HL-60/S4 (cell line): ENCODE data around the gene SEPSECS.

Source experiments
- in situ Hi-C: fragments of 300-500 bp; cut with MboI; formaldehyde crosslinking; loops from 2 replicates; pipeline ENCODE4 v1.14.3; 2022; ENCODE audit warnings: low sequenced_read_pairs

Gene SEPSECS

DNA sequence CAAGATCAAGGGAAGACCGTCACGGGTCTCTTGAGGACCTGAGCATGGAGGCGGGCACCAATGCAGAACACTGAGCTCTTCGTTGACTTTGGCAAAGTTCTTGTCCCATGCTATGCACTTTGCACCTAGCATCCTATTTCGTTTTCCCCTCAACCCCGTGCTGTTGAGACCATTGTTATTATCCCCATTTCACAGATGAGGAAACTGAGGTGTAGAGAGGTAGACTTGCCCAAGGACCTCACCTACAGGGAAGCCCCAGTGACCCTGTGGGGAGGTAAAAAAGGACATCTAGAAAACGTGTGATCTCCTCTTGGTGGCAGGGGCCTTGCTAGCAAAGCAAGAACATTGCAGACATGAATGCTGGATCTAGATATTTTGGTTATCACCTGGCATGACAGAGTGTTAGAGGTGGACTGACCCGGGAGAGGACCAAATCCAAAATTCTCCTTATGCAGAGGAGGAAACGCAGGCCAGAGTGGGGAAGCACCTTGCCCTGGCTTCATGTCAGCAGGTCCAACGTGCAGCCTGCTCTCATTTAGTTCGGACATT lies 48.5 kb downstream of the SEPSECS start:
- in situ Hi-C loops: no loop called here

GRCh38 chr4:25110527-25111329 lies 49.5 kb downstream of the SEPSECS start:
- in situ Hi-C loops: no loop called here

- in situ Hi-C loops: no loop called here
These were observed 50.7 kb downstream of the SEPSECS start for GRCh38 chr4:25109511-25109910.

DNA sequence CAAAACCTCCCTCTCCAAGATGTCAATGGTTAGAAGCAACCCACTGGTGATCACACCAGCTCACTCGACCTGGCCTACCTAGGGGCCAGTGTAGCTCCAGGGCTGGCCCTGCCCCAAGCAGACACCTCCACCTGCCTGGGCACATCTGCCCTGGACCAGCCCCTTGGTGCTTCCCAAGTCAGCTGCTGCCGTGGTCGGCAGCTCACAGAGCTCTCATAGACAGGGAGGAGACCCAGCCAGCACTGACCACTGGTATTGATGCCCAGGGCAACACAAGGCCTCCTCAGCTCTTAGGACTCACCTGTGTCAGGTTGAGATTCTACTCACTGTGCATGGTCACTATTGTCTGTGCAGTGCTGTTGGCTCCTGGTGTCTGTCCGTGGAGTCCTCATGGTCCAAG lies 51.7 kb downstream of the SEPSECS start:
- in situ Hi-C loops: no loop called here

- in situ Hi-C loops: no loop called here
These were observed 52.3 kb downstream of the SEPSECS start for GRCh38 chr4:25107827-25108516.

GRCh38 chr4:25106363-25107151 lies 53.7 kb downstream of the SEPSECS start:
- in situ Hi-C loops: no loop called here

GRCh38 chr4:25104591-25104990 lies 55.7 kb downstream of the SEPSECS start:
- in situ Hi-C loops: no loop called here

GRCh38 chr4:25103418-25103817 lies 56.8 kb downstream of the SEPSECS start:
- in situ Hi-C loops: no loop called here

GRCh38 chr4:25101836-25102235 lies 58.4 kb downstream of the SEPSECS start:
- in situ Hi-C loops: no loop called here

GRCh38 chr4:25100710-25101109 lies 59.5 kb downstream of the SEPSECS start:
- in situ Hi-C loops: no loop called here

DNA sequence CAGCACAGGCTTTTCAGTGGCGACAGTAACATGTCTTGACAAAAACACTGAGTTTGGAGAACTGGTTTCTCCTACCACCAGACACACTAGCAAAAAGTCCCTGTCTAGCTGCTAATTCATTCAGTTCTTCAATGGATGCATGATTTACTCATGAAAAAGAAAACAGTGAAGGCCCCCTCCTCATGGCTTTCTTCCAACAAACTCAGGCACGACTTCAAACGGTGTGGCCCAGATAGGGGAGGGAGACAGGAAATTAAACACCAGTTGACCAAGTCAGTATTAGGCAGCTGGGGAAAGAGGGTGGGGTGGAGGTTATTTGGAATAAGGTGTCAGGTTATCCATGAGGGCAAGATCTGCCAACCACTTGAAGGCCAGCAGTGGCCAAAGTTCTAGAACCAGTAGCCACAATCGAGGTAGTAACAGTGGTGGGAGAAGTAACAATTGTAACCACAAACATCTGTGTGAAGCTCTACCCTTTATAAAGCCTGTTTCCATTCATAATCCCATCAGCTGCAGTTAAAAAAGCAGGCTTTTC lies 60.2 kb downstream of the SEPSECS start:
- in situ Hi-C loops: no loop called here

- in situ Hi-C loops: no loop called here
These were observed 61.0 kb downstream of the SEPSECS start for GRCh38 chr4:25098964-25099891.

DNA sequence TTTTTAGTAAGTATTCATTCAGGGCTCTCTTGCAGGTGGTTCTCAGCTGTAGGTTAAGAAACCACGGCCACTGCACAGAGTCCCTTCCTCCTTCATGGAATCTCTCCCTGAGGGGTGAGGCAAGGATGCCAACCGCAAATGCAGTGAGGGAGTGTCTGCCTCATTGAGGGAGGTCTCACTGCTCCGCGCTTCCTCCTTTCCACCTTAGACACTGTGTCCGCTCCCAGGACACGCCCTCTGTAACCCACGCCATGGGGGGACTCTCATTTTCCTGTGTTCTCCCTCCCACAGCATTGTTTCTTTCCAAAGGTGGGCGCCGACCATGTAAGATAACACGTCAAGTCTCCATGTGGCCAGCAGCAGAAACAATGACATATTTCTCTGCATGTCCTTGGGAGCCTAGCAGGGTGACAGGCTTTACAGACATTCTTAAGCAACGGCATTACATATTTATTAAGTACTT lies 63.2 kb downstream of the SEPSECS start:
- in situ Hi-C loops: no loop called here

DNA sequence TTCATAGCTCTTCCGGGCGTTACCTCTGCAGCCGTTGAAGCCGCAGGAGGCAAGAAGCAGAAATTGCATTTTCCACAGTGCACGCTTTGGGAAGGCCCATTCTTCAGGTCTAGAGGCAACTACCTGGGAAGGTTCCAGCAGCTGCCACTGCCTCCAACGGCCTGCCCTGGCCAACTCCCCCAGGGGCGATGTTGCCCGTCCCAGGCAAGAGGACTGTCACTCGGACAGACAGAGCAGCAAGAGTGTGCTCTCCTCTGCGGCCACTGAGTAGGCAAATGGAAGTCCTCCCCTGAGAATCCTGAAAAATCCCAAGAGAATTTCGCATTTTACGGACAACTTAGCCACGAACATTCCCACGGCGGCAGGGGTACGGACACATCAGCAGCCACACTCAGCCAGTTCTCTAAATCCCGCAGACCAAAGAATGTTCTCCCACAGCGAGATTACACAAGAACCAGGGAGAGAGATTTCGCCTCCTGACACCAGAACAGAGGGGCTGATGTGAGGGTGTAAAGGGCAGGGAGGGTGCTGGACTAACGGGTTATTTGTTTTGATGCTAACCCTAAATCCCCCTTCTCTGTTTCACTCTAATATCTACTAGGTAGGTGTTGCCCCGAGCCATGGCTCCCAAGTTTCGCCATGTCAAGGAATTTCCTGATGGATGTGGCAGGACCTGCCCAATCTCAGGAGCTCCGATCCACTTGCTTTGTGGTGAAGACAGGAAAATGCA lies 63.8 kb downstream of the SEPSECS start:
- in situ Hi-C loops: no loop called here

DNA sequence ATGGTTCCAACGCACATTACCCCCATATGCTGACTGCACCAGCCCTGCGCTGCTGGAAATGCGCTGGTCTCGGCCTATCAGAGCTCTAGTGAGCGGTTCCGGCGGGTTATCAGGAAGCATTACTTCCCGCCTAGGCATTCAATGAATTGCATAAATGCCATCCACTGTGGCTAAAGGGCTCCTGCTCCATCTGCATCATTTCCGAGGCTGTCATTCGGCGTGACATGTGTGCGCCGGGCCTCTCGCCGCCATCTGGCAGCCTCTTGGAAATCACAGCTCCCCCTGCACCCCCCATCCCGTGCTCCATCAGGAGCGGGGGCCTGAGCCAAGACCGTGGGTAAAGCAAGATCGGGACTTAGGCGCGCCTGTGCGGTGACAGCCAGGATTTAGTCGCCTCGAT lies 64.4 kb downstream of the SEPSECS start:
- in situ Hi-C loops: no loop called here

DNA sequence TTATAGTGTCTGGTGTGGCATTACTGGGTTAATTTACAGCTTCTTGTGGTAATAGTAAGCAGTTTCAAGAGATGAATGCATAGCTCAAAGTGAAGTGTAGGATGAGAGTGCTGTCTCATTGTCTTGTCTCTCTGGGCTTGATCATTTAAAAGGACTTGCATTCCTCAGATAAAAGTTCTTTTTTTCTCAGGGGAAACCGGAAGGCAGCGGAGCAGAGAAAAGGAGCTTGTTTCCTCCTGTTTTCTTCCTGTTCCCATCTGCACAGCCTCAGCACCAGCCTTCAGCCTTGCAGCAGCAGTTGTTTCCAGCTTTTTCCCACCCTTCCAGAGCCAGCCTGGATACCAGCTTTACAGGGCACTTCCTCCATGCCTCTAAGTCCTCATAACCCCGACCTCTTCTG lies 68.1 kb downstream of the SEPSECS start:
- in situ Hi-C loops: no loop called here

DNA sequence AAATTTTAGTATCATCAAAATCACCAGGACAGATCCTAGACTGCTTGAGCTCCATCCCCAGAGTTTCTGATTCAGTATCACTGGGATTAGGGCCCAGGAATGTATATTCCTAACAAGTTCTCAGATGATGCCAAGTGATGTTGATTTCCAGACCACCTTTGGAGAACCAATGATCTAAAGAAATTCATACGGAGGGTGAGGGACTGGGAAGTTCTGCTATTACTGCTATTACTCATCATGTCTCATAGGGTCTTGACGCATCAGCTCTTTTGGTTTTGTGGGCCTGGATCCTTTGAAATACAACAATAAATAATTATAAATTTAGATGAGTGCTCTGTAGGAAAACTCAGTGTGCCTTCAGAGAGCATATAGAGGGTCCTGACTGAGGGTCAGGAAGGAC lies 69.7 kb downstream of the SEPSECS start:
- in situ Hi-C loops: no loop called here

- in situ Hi-C loops: no loop called here
These were observed 71.0 kb downstream of the SEPSECS start for GRCh38 chr4:25089051-25089763.
